ENCODE data around the gene GAST. TPM values are rescaled to one million over a fixed set of nuclear protein-coding genes. Genes with fewer than 3 reads are reported as not detected.

GAST gene
- total RNA-seq, 1 experiment from 2014 or later = not detected

GRCh38 chr17:41738801-41739112 is 26.6 kb downstream of the GAST start:
- Histone ChIP-seq H3K4me3 (ENCODE audit: low read length) (no peak overlapping the region), H3K4me1 (ENCODE audit: low read length) (peaks cover 4% of the 10 kb centered on the region; the same call in 1 of the 2 replicates), H3K9ac (ENCODE audit: low read length) (no peak overlapping the region), H4K20me1 (ENCODE audit: insufficient read depth, low read depth, low read length) (no peaks in the 10 kb centered on the region), H3K27me3 (ENCODE audit: low read length) (no peaks in the 10 kb centered on the region), H3K79me2 (ENCODE audit: low read length) (no peaks in the 10 kb centered on the region), H3K36me3 (ENCODE audit: insufficient read depth, low read length) (no peaks in the 10 kb centered on the region), H3K9me3 (ENCODE audit: low read length) (no peaks in the 10 kb centered on the region), H3K4me2 (ENCODE audit: low read depth, low read length, poor library complexity, severe bottlenecking) (no peak overlapping the region), H3K27ac (ENCODE audit: low read length) (no peak overlapping the region), H3K9me2 (replicated peaks; ENCODE audit: insufficient read depth, low read length) (no peaks in the 10 kb centered on the region), H2AFZ (ENCODE audit: low read length) (peak overlapping the region; percentile 99)
- DNase-seq = no peak

GRCh38 chr17:41739661-41740352 is 27.7 kb downstream of the GAST start:
- Histone ChIP-seq H3K79me2 (ENCODE audit: low read length) (no peaks in the 10 kb centered on the region), H3K9me2 (replicated peaks; ENCODE audit: insufficient read depth, low read length) (no peaks in the 10 kb centered on the region), H3K9ac (ENCODE audit: low read length) (no peak overlapping the region), H3K9me3 (ENCODE audit: low read length) (no peaks in the 10 kb centered on the region), H3K27me3 (ENCODE audit: low read length) (no peaks in the 10 kb centered on the region), H2AFZ (ENCODE audit: low read length) (no peak overlapping the region), H4K20me1 (ENCODE audit: insufficient read depth, low read depth, low read length) (no peaks in the 10 kb centered on the region), H3K4me2 (ENCODE audit: low read depth, low read length, poor library complexity, severe bottlenecking) (no peak overlapping the region), H3K4me1 (ENCODE audit: low read length) (peaks cover 4% of the 10 kb centered on the region; the same call in 1 of the 2 replicates), H3K27ac (ENCODE audit: low read length) (no peak overlapping the region), H3K4me3 (ENCODE audit: low read length) (no peak overlapping the region), H3K36me3 (ENCODE audit: insufficient read depth, low read length) (no peaks in the 10 kb centered on the region)
- no peak for DNase-seq

- H3K4me2 ChIP-seq (ENCODE audit: low read depth, low read length, poor library complexity, severe bottlenecking) = no peak overlapping the region
- no peaks in the 10 kb centered on the region for H3K9me2 ChIP-seq (replicated peaks; ENCODE audit: insufficient read depth, low read length)
- H3K27ac ChIP-seq (ENCODE audit: low read length) = no peak overlapping the region
- no peak overlapping the region for H3K4me3 ChIP-seq (ENCODE audit: low read length)
- H4K20me1 ChIP-seq (ENCODE audit: insufficient read depth, low read depth, low read length) = no peaks in the 10 kb centered on the region
- H3K27me3 ChIP-seq (ENCODE audit: low read length) = no peaks in the 10 kb centered on the region
- no peaks in the 10 kb centered on the region for H3K36me3 ChIP-seq (ENCODE audit: insufficient read depth, low read length)
- no peaks in the 10 kb centered on the region for H3K9me3 ChIP-seq (ENCODE audit: low read length)
- H3K9ac ChIP-seq (ENCODE audit: low read length) = no peak overlapping the region
- DNase-seq = no peak
- H3K4me1 ChIP-seq (ENCODE audit: low read length) = peaks cover 4% of the 10 kb centered on the region; the same call in 1 of the 2 replicates
- no peak overlapping the region for H2AFZ ChIP-seq (ENCODE audit: low read length)
- no peaks in the 10 kb centered on the region for H3K79me2 ChIP-seq (ENCODE audit: low read length)
These were observed 28.4 kb downstream of the GAST start for GRCh38 chr17:41740506-41740905.

GRCh38 chr17:41741709-41742108 is 29.6 kb downstream of the GAST start:
- Histone ChIP-seq H3K9me3 (ENCODE audit: low read length) (no peaks in the 10 kb centered on the region), H3K9me2 (replicated peaks; ENCODE audit: insufficient read depth, low read length) (no peaks in the 10 kb centered on the region), H3K4me1 (ENCODE audit: low read length) (peaks cover 4% of the 10 kb centered on the region; the same call in 1 of the 2 replicates), H3K27me3 (ENCODE audit: low read length) (no peaks in the 10 kb centered on the region), H3K4me2 (ENCODE audit: low read depth, low read length, poor library complexity, severe bottlenecking) (no peak overlapping the region), H2AFZ (ENCODE audit: low read length) (no peak overlapping the region), H4K20me1 (ENCODE audit: insufficient read depth, low read depth, low read length) (no peaks in the 10 kb centered on the region), H3K4me3 (ENCODE audit: low read length) (no peak overlapping the region), H3K79me2 (ENCODE audit: low read length) (no peaks in the 10 kb centered on the region), H3K36me3 (ENCODE audit: insufficient read depth, low read length) (no peaks in the 10 kb centered on the region), H3K27ac (ENCODE audit: low read length) (no peak overlapping the region), H3K9ac (ENCODE audit: low read length) (no peak overlapping the region)
- DNase-seq = no peak

GRCh38 chr17:41748275-41748674 is 36.1 kb downstream of the GAST start:
- Histone ChIP-seq H3K9me3 (ENCODE audit: low read length) (no peaks in the 10 kb centered on the region), H3K36me3 (ENCODE audit: insufficient read depth, low read length) (no peaks in the 10 kb centered on the region), H3K4me1 (ENCODE audit: low read length) (no peaks in the 10 kb centered on the region), H3K79me2 (ENCODE audit: low read length) (no peaks in the 10 kb centered on the region), H2AFZ (ENCODE audit: low read length) (no peak overlapping the region), H4K20me1 (ENCODE audit: insufficient read depth, low read depth, low read length) (no peaks in the 10 kb centered on the region), H3K27ac (ENCODE audit: low read length) (no peak overlapping the region), H3K4me3 (ENCODE audit: low read length) (no peak overlapping the region), H3K9me2 (replicated peaks; ENCODE audit: insufficient read depth, low read length) (no peaks in the 10 kb centered on the region), H3K4me2 (ENCODE audit: low read depth, low read length, poor library complexity, severe bottlenecking) (no peak overlapping the region), H3K9ac (ENCODE audit: low read length) (no peak overlapping the region), H3K27me3 (ENCODE audit: low read length) (no peaks in the 10 kb centered on the region)
- no peak for DNase-seq

- H2AFZ ChIP-seq (ENCODE audit: low read length) = no peak overlapping the region
- H4K20me1 ChIP-seq (ENCODE audit: insufficient read depth, low read depth, low read length) = no peaks in the 10 kb centered on the region
- H3K4me3 ChIP-seq (ENCODE audit: low read length) = no peak overlapping the region
- H3K27me3 ChIP-seq (ENCODE audit: low read length) = no peaks in the 10 kb centered on the region
- H3K4me1 ChIP-seq (ENCODE audit: low read length) = no peaks in the 10 kb centered on the region
- H3K4me2 ChIP-seq (ENCODE audit: low read depth, low read length, poor library complexity, severe bottlenecking) = no peak overlapping the region
- H3K27ac ChIP-seq (ENCODE audit: low read length) = no peak overlapping the region
- H3K36me3 ChIP-seq (ENCODE audit: insufficient read depth, low read length) = no peaks in the 10 kb centered on the region
- H3K9me3 ChIP-seq (ENCODE audit: low read length) = no peaks in the 10 kb centered on the region
- no peak overlapping the region for H3K9ac ChIP-seq (ENCODE audit: low read length)
- no peak for DNase-seq
- no peaks in the 10 kb centered on the region for H3K79me2 ChIP-seq (ENCODE audit: low read length)
- no peaks in the 10 kb centered on the region for H3K9me2 ChIP-seq (replicated peaks; ENCODE audit: insufficient read depth, low read length)
These were observed 38.7 kb downstream of the GAST start for GRCh38 chr17:41750862-41751261.

GRCh38 chr17:41751288-41751687 is 39.2 kb downstream of the GAST start:
- no peaks in the 10 kb centered on the region for H3K36me3 ChIP-seq (ENCODE audit: insufficient read depth, low read length)
- no peaks in the 10 kb centered on the region for H3K27me3 ChIP-seq (ENCODE audit: low read length)
- no peaks in the 10 kb centered on the region for H3K9me2 ChIP-seq (replicated peaks; ENCODE audit: insufficient read depth, low read length)
- H3K4me2 ChIP-seq (ENCODE audit: low read depth, low read length, poor library complexity, severe bottlenecking) = no peak overlapping the region
- H3K9ac ChIP-seq (ENCODE audit: low read length) = no peak overlapping the region
- no peak overlapping the region for H3K4me3 ChIP-seq (ENCODE audit: low read length)
- no peak overlapping the region for H3K27ac ChIP-seq (ENCODE audit: low read length)
- no peaks in the 10 kb centered on the region for H3K9me3 ChIP-seq (ENCODE audit: low read length)
- H4K20me1 ChIP-seq (ENCODE audit: insufficient read depth, low read depth, low read length) = no peaks in the 10 kb centered on the region
- H3K4me1 ChIP-seq (ENCODE audit: low read length) = no peaks in the 10 kb centered on the region
- no peak for DNase-seq
- H3K79me2 ChIP-seq (ENCODE audit: low read length) = no peaks in the 10 kb centered on the region
- H2AFZ ChIP-seq (ENCODE audit: low read length) = no peak overlapping the region

GRCh38 chr17:41754066-41754465 is 41.9 kb downstream of the GAST start:
- H3K36me3 ChIP-seq (ENCODE audit: insufficient read depth, low read length) = no peaks in the 10 kb centered on the region; the same call in 1 of the 2 replicates
- no peaks in the 10 kb centered on the region for H3K9me2 ChIP-seq (replicated peaks; ENCODE audit: insufficient read depth, low read length)
- H3K4me3 ChIP-seq (ENCODE audit: low read length) = no peak overlapping the region
- H3K9me3 ChIP-seq (ENCODE audit: low read length) = no peaks in the 10 kb centered on the region
- H3K4me1 ChIP-seq (ENCODE audit: low read length) = no peaks in the 10 kb centered on the region
- no peaks in the 10 kb centered on the region for H4K20me1 ChIP-seq (ENCODE audit: insufficient read depth, low read depth, low read length)
- no peaks in the 10 kb centered on the region for H3K27me3 ChIP-seq (ENCODE audit: low read length)
- H3K4me2 ChIP-seq (ENCODE audit: low read depth, low read length, poor library complexity, severe bottlenecking) = no peak overlapping the region
- H2AFZ ChIP-seq (ENCODE audit: low read length) = no peak overlapping the region
- H3K79me2 ChIP-seq (ENCODE audit: low read length) = no peaks in the 10 kb centered on the region
- no peak for DNase-seq
- H3K9ac ChIP-seq (ENCODE audit: low read length) = no peak overlapping the region
- no peak overlapping the region for H3K27ac ChIP-seq (ENCODE audit: low read length)

Data from Karpas-422 (cell line).